H9 (cell line): ENCODE data around the gene TMEM178B. TPM values are rescaled to one million over a fixed set of nuclear protein-coding genes. Genes with fewer than 3 reads are reported as not detected.

ENCODE experiments used
- DNase-seq: peaks from one replicate; pipeline ENCODE4 v3.0.0-alpha.2; 2017
- H2AFZ ChIP-seq: one replicate; pipeline ENCODE4 v1.6.1; 2013; ENCODE audit warnings: mild to moderate bottlenecking, low read length, control low read depth, moderate library complexity
- H2AK5ac ChIP-seq: 2 replicates; pipeline ENCODE4 v1.6.1; 2013; ENCODE audit warnings: low read length, control low read depth, mixed read lengths; ENCODE audit not compliant: insufficient read length
- H2BK120ac ChIP-seq: one replicate; pipeline ENCODE4 v1.6.1; 2013; ENCODE audit warnings: low read depth, mild to moderate bottlenecking, low read length, control low read depth, inconsistent platforms; ENCODE audit not compliant: poor library complexity, severe bottlenecking
- H2BK12ac ChIP-seq: 2 replicates; pipeline ENCODE4 v1.6.1; 2013; ENCODE audit warnings: low read length, control low read depth, mixed read lengths, low read depth; ENCODE audit not compliant: insufficient read length
- H2BK15ac ChIP-seq: 2 replicates; pipeline ENCODE4 v1.6.1; 2013; ENCODE audit warnings: low read depth, low read length, control low read depth
- H2BK20ac ChIP-seq: one replicate; pipeline ENCODE4 v1.6.1; 2013; ENCODE audit warnings: low read depth, mild to moderate bottlenecking, low read length, control low read depth, inconsistent platforms; ENCODE audit not compliant: poor library complexity, severe bottlenecking
- H2BK5ac ChIP-seq: 2 replicates; pipeline ENCODE4 v1.6.1; 2013; ENCODE audit warnings: low read length, control low read depth, mixed read lengths; ENCODE audit not compliant: insufficient read length
- H3K14ac ChIP-seq: 2 replicates; pipeline ENCODE4 v1.6.1; 2013; ENCODE audit warnings: low read length, control low read depth; ENCODE audit not compliant: insufficient read depth
- H3K18ac ChIP-seq: 2 replicates; pipeline ENCODE4 v1.6.1; 2013; ENCODE audit warnings: low read depth, mild to moderate bottlenecking, mixed read lengths, low read length, control low read depth; ENCODE audit not compliant: insufficient read length
- H3K23ac ChIP-seq: 2 replicates; pipeline ENCODE4 v1.6.1; 2013; ENCODE audit warnings: low read length, control low read depth, mixed read lengths, low read depth; ENCODE audit not compliant: insufficient read length
- H3K23me2 ChIP-seq: 2 replicates; pipeline ENCODE4 v1.6.1; 2013; ENCODE audit warnings: low read depth, mild to moderate bottlenecking, mixed read lengths, low read length, control low read depth; ENCODE audit not compliant: insufficient read length, poor library complexity, severe bottlenecking
- H3K27ac ChIP-seq: 2 replicates; pipeline ENCODE4 v1.5.1; 2013; ENCODE audit warnings: low read length, control low read depth, mixed read lengths, low read depth; ENCODE audit not compliant: insufficient read length
- H3K27me3 ChIP-seq: 2 replicates; pipeline ENCODE4 v1.6.1; 2013; ENCODE audit warnings: low read length, control low read depth, inconsistent platforms; ENCODE audit not compliant: insufficient read depth
- H3K4ac ChIP-seq: 2 replicates; pipeline ENCODE4 v1.6.1; 2013; ENCODE audit warnings: low read depth, mild to moderate bottlenecking, control low read depth, inconsistent platforms, low read length, moderate library complexity
- H3K4me1 ChIP-seq: 2 replicates; pipeline ENCODE4 v1.6.1; 2013; ENCODE audit warnings: low read length, control low read depth, inconsistent platforms; ENCODE audit not compliant: insufficient read depth
- H3K4me2 ChIP-seq: 2 replicates; pipeline ENCODE4 v1.6.1; 2013; ENCODE audit warnings: low read length, control low read depth, mixed read lengths; ENCODE audit not compliant: insufficient read length, insufficient read depth
- H3K56ac ChIP-seq: 2 replicates; pipeline ENCODE4 v1.6.1; 2013; ENCODE audit warnings: low read depth, mild to moderate bottlenecking, mixed read lengths, low read length, control low read depth; ENCODE audit not compliant: insufficient read length
- H3K79me1 ChIP-seq: 2 replicates; pipeline ENCODE4 v1.6.1; 2013; ENCODE audit warnings: low read depth, mild to moderate bottlenecking, moderate library complexity, low read length, control low read depth, inconsistent platforms; ENCODE audit not compliant: insufficient read depth, poor library complexity, severe bottlenecking
- H3K79me2 ChIP-seq: 2 replicates; pipeline ENCODE4 v1.6.1; 2013; ENCODE audit warnings: low read length, control low read depth, inconsistent platforms; ENCODE audit not compliant: insufficient read depth
- H3K9ac ChIP-seq: 2 replicates; pipeline ENCODE4 v1.6.1; 2013; ENCODE audit warnings: low read length, control low read depth, mixed read lengths; ENCODE audit not compliant: insufficient read length; ENCODE audit errors: extremely low read depth
- H3K9me3 ChIP-seq: one replicate; pipeline ENCODE4 v1.6.1; 2013; ENCODE audit warnings: low read depth, low read length, inconsistent platforms; ENCODE audit not compliant: control insufficient read depth
- H3T11ph ChIP-seq: one replicate; pipeline ENCODE4 v1.6.1; 2013; ENCODE audit warnings: mild to moderate bottlenecking, low read length, control low read depth, inconsistent platforms
- H4K20me1 ChIP-seq: one replicate; pipeline ENCODE4 v1.6.1; 2013; ENCODE audit not compliant: control insufficient read depth, insufficient read length, insufficient read depth
- H4K5ac ChIP-seq: 2 replicates; pipeline ENCODE4 v1.6.1; 2013; ENCODE audit warnings: low read depth, mild to moderate bottlenecking, mixed read lengths, low read length, control low read depth; ENCODE audit not compliant: insufficient read length
- H4K8ac ChIP-seq: replicated peaks from 2 replicates; pipeline ENCODE4 v1.6.1; 2013; ENCODE audit warnings: low read length, control low read depth, mixed read lengths, low read depth; ENCODE audit not compliant: insufficient read length
- H4K91ac ChIP-seq: 2 replicates; pipeline ENCODE4 v1.6.1; 2013; ENCODE audit warnings: low read depth, mild to moderate bottlenecking, moderate library complexity, mixed read lengths, low read length, control low read depth; ENCODE audit not compliant: insufficient read length
- H3K27ac Mint-ChIP-seq, 3 experiments: 2 replicates in 2 of 3; 3 replicates in 1 of 3; pipeline ENCODE4 v1.8.0; 2020 to 2021; ENCODE audit warnings: mixed read lengths in 3 of 3, mild to moderate bottlenecking in 1 of 3, moderate library complexity in 1 of 3
- H3K27me3 Mint-ChIP-seq: 2 replicates; pipeline ENCODE4 v1.8.0; 2021; ENCODE audit warnings: low read depth, mild to moderate bottlenecking, moderate library complexity, mixed read lengths
- H3K36me3 Mint-ChIP-seq, 3 experiments: 2 replicates in 2 of 3; 3 replicates in 1 of 3; pipeline ENCODE4 v1.8.0; 2020 to 2021; ENCODE audit warnings: low read depth in 3 of 3, mixed read lengths in 3 of 3; ENCODE audit not compliant: insufficient read depth in 1 of 3
- H3K4me1 Mint-ChIP-seq, 2 experiments: 2 replicates each; pipeline ENCODE4 v1.8.0; 2020; ENCODE audit warnings: mixed read lengths in 2 of 2
- H3K4me3 Mint-ChIP-seq, 2 experiments: 2 replicates in 1 of 2; 3 replicates in 1 of 2; pipeline ENCODE4 v1.8.0; 2020 to 2021; ENCODE audit warnings: mild to moderate bottlenecking in 2 of 2, mixed read lengths in 2 of 2, moderate library complexity in 1 of 2
- H3K9me3 Mint-ChIP-seq, 2 experiments: 2 replicates in 1 of 2; 3 replicates in 1 of 2; pipeline ENCODE4 v1.8.0; 2020; ENCODE audit warnings: mild to moderate bottlenecking in 2 of 2, mixed read lengths in 2 of 2, moderate library complexity in 1 of 2
- CTCF ChIP-seq: fragments of 200-600 bp; sonication (generic); conservative IDR thresholded peaks from 3 replicates; pipeline ENCODE4 v1.8.0; 2021; ENCODE audit warnings: antibody characterized with exemption, mild to moderate bottlenecking
- WGBS: extraction: QIAGEN DNeasy Blood & Tissue Kit; methylation state at CpG from one replicate; pipeline ENCODE4 v1.1.7; 2013; ENCODE audit warnings: missing lambda C conversion rate, low lambda C conversion rate, mixed read lengths; ENCODE audit not compliant: insufficient read length; ENCODE audit errors: extremely low coverage; 5-methylcytosine and 5-hydroxymethylcytosine counted together
- total RNA-seq: library from RNA; stranded (reverse); gene quantifications from 2 replicates; pipeline ENCODE4 v1.2.1, GENCODE V29; 2021

Gene TMEM178B
- total RNA-seq, 1 experiment from 2014 or later, result 11.3 TPM

DNA sequence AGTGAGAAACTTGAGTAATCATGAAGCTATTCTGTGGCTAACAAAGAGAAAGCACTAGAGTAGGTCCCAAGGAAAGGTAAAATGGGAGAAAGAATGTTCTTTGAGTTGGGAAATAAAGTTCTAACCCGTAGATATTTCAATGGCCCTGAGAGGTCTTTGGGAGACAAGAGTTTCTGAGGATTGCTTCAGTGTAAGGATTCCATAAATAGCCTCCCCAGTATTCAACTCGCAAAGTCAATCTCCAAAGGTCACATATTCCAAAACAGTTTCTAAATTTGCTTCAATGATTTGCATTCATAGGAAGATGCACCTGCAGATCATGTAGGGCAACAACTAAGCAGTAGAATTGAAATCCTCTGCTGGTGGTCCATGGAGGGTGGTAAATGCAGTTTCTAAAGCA, 238.5 kb downstream of the TMEM178B start:
- Histone ChIP-seq H2BK20ac (no peak overlapping the region), H3K4me2 (no peak overlapping the region), H2BK120ac (no peak overlapping the region), H3K14ac (no peak overlapping the region), H4K91ac (no peak overlapping the region), H3K9me3 (no peaks in the 10 kb centered on the region), H2AK5ac (no peak overlapping the region), H3K4ac (no peak overlapping the region), H3K79me1 (no peaks in the 10 kb centered on the region), H3K23me2 (no peaks in the 10 kb centered on the region), H3K18ac (no peak overlapping the region), H2BK15ac (no peak overlapping the region), H2BK12ac (no peak overlapping the region), H3K23ac (no peak overlapping the region), H4K20me1 (no peaks in the 10 kb centered on the region), H4K8ac (no peak overlapping the region), H2BK5ac (no peak overlapping the region), H3K27ac (no peak overlapping the region), H3K9ac (no peak overlapping the region), H3K27me3 (no peaks in the 10 kb centered on the region), H4K5ac (no peak overlapping the region), H3T11ph (no peak overlapping the region), H2AFZ (no peak overlapping the region), H3K79me2 (no peaks in the 10 kb centered on the region), H3K4me1 (peaks cover 3% of the 10 kb centered on the region; the same call in 1 of the 2 replicates), H3K56ac (no peak overlapping the region)
- WGBS, result no CpG with 5 or more reads among the region's 2 CpGs
- no peak for DNase-seq
- no peak for TF ChIP-seq CTCF
- H3K36me3 Mint-ChIP-seq, result no peaks in the 10 kb centered on the region
- H3K27me3 Mint-ChIP-seq, result no peaks in the 10 kb centered on the region
- no peaks in the 10 kb centered on the region for H3K9me3 Mint-ChIP-seq
- H3K4me3 Mint-ChIP-seq, result no peak overlapping the region
- no peak overlapping the region for H3K27ac Mint-ChIP-seq
- H3K4me1 Mint-ChIP-seq, result 0 out of 4 replicates have a peak, but pooled peaks cover 0 to 2% of the 10 kb centered on the region in 2 experiments
